CD1c-positive myeloid dendritic cell (primary cell): Measurements from ENCODE around the gene ATXN2.
"Not testable (repeated sequence)": the region's sequence is repeated elsewhere in the genome, so short reads cannot be mapped to it uniquely, and the experiment has no call there.

ENCODE experiments used
- DNase-seq: peaks from one replicate; pipeline ENCODE4 v3.0.0-alpha.2; 2016; ENCODE audit errors: extremely low spot score

Gene ATXN2

DNA sequence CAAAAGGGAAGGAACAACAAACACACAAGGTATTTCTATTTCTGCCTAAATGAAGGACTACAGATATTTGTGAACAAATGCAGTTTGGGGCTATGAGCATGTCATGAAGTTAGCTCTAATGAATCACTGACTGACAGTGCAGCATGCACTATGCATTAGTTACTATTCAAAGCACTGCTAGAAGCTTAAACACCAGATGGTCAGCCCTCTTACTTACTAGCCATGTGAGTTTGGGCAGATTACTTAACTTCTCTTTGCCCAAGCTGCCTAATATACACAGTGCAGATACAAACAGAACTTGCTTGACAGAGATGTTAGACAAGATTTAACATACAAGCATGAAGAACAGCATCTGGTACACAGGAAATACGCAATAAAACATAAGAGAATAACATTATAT, 96.0 kb downstream of the ATXN2 start:
- DNase-seq = no peak

DNA sequence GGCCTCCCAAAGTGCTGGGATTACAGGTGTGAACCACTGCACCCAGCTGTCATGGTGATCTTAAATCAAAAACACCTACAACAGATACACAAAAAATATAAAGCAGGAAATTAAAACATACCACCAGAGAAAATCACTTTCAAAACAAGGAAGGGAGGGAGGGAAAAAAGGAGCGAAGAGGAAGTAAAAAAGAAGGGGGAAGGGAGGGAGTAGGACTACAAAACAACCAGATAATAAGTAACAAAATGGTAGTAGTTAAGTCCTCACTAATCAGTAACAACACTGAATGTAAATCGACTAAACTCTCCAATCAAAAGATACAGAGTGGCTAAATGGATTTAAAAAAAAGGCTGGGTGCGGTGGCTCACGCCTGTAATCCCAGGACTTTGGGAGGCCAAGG, 104.4 kb downstream of the ATXN2 start:
- DNase-seq = no peak

DNA sequence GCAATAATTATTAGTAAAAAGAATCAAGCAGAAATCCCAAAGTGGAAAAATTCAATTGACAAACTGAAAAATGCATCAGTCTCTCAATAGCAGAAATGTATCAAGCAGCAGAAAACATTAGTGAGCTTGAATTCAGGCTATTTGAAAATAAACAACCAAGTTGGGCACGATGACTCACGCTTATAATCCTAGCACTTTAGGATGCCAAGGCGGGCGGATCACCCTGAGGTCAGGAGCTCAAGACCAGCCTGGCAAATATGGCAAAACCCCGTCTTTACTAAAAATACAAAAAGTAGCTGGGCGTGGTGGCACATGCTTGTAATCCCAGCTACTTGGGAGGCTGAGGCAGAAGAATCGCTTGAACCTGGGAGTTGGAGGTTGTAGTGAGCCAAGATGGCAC, 106.1 kb downstream of the ATXN2 start:
- DNase-seq = not testable (repeated sequence)

DNA sequence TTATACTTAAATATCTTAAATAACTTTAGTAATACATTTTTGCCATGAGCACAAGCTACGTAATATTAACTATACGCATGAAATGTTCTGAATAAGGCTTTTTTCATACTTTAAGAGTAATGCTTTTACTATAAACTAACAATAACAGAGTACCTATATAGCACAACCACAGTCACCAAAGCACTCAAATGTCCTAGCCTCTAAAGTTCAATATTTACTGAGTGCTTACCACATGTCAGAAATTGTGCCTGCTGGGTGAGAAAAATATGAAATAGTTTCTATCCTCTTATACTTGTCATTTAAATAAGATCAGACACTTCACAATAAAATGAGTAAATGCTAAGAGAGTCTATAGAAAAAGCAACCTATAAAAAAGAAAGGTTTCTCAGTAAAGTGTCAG, 110.3 kb downstream of the ATXN2 start:
- DNase-seq = no peak

DNA sequence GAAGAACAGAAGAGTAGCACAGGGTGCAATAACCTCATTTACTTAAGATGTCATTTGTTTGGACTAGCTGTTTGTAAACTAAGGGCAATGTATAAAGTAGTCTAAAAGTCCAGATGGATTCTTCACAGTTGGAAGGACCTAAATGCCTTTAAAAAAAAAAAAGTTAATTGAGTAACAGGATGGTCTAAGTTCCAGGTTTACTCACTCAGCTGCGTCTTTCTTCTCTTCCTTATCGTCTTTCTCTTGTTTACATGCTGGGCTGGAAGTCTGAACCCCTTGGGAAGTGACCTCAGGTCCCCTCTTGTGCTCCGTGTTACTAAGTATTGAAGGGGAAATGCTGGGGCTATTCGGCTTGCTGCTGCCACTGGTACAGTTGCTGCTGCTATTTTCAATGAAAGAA, 110.8 kb downstream of the ATXN2 start:
- DNase-seq = no peak

DNA sequence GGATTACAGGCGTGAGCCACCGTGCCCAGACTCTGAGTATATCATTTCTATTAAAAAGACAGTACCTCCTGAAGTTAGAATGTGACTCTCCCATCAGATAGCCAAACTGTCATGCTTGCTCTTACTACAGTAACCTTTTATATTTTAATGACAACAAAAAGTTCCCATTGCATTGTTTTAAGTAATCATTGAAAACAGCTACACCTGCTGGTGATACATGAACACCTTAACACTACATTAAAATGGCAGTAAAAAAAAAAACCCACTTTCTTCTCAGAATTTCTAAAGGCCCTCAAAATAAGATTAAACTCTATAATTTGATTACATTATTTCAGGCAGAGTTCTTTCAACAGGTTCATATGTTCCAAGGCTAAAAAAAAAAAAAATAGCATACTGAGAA, 116.7 kb downstream of the ATXN2 start:
- no peak for DNase-seq

DNA sequence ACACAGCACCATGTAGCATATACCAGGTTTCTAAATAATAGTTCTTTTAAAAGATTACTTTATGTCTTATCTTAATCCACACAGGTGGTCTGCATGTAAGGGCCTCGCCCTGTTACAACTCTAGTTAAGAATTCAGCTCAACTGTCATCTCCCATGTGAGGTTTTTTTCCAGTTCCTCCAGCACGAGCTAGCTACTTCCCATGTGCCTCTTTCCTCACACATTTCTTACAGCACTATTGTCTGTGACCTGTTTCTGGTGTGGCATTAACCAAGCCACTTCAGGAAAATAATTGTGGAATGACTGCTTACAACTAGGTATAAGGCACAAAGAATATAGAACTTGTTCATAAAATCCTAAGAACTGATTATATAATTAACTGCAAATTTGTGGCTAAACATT, 127.9 kb downstream of the ATXN2 start:
- DNase-seq = no peak

DNA sequence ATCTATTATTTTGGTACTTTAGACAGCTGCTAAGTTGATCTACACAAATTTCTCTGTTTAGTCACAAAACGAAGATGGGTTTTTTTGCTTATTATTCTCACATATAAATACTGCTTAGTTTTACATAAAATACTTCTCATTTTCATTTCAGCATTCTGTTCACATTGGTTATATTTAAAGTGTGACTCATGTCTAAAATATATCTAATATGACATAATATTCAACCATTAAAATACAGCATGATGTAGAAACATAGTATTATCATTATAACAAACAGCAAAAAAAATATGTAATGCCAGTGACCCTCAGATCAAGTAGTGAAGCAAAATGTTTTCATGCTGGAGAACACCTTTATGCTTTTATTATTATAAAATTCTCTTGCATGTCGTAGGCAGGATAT, 129.7 kb downstream of the ATXN2 start:
- no peak for DNase-seq

DNA sequence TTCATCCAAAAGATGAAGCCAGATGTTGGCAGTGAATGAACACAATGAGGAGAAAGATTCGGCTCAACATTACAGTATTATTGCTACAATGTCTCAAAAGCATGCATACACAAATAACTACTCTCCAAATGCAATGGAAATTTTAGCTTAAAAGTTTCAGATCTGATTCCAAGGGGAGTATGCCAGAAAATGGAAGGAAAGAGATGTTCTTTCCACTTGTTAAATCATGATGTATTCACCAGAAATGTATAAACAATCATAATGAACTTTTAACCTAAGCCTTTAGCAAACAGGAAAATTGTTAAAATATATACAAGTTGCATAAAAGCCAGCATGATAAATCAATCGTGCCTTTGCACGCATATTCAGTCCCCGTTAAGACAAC, 131.3 kb downstream of the ATXN2 start:
- no peak for DNase-seq

DNA sequence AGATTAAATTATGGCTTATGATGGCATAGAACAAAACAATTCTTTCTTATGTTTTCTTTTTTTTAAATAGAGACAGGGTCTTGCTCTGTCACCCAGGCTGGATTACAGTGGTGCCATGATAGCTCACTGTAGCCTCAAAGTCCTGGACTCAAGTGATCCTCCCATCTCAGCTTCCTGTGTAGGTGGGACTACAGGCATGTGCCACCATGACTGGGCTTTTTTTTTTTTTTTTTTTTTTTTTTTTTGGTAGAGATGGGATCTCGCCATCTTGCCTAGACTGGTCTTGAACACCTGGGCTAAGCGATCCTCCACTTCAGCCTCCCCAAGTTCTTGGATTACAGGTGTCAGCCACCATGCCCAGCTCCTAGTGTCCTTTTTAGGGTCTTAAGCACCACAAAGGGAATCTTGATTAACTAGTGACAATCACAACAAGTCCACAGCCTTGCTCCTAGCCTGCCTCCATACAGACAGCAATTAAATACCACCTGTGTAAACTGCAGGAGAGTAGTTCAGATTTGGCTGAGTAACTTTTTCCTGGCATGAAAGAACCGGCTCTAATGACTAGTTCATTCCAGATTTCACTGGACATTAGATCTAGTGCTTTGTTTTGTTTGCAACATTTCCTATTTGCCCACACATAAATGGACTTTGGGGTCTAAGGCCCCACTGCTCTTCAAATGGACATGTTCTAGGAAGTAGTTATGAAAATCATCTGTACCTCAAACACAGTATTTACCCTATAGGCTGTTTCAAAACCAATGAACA, 131.8 kb downstream of the ATXN2 start:
- DNase-seq = no peak

DNA sequence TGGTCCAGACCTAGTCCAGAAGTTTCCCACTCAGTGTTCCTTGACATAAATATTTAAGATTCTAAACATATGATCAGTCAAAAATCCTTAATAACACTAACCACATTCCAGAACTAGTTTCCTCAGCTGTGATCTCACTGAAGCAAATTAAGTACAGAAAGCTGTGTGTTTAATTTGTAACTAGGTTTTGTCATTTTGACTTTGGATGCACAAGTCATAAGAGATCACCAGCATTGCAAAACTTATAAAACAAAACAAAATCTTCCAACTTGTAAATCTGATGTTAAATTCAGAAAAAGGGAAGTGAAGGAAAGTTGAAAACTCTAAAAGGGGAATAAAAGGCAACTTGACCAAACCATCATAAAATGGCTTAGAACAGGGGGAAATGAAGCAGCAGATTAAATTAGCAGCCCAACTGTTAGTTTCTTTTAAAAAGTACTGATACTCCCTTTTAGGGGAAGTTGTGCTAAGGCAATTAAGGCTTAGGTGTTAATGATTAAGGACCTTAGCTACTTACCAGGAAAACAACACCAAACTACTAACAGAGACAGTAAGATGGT, 136.8 kb downstream of the ATXN2 start:
- peak; percentile 51 for DNase-seq

DNA sequence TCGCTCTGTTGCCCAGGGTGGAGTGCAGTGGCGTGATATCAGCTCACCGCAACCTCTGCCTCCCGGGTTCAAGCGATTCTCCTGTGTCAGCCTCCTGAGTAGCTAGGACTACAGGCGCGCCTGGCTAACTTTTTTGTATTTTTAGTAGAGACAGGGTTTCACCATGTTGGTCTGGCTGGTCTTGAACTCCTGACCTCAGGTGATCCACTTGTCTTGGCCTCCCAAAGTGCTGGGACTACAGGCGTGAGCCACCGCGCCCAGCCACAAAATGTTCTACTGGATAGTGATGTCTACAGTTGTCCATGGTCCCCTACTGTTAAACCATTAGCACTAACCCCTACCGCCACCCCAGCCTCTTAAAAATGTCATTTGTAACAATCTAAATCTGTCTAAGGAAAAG, 139.0 kb downstream of the ATXN2 start:
- DNase-seq = not testable (repeated sequence)

DNA sequence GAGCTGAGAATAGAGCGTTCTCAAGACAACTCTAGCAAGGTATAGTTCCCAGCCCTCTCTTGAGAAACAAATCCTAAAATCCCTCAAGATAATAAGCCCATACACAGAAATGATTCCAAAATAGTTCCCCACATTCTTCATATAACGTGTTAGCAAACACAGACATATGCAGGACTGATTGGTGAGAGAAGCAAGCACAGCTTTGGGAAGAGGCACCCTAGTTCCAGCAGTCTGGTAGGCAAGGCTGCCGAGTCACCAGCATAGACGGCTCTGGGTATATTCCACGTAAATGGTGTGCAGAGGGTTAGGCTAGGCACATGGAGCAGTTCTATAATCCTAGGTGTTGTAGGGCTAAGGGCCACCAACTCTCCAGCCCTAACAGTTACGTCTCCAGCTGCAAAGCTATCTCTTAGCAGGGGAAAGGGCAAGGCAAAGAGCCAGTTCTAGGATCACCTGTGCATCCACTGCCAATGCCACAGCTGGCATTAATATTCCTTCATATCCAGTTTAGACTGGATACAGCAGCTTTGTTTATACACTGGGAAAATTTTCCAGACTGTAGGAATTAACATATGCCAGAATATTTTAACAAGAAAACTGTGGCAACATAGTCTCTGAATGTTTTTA, 140.5 kb downstream of the ATXN2 start:
- DNase-seq = no peak

DNA sequence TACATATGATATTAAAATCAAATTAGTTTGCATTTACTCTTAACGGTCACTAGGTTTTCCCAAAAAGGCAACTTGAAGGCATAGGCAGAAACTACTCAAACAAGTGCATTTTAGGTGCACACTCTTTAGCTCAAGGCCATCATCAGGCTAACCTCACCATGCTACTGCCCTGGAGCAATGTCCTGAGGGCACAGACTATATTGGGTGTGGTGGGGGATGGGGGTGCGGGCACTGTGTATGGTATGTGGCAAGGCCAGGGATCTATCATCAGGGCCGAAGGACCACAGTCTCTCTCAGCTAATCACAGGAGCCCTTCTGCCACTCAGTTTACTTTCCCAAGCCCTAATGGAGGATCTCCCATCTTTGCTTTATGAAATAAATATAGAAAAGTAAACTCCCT, 141.5 kb downstream of the ATXN2 start:
- DNase-seq = no peak

DNA sequence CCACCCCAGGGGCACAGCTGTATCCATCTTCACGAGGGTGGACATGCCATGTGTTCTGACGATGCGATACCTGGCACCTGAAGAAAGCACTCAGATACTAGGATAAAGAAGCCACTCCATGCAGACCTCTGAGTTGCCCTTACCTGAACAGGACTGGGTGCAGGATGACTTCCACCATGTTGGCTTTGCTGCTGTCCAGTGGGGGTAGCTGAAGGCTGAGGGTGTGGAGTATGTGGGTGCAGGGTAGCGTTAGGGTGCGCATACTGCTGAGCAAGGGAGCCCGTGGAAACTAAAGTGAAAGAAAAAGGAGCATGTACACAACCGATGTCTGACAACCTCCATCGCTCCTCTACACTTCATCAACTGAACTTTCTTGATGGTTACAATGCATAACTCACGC, 142.0 kb downstream of the ATXN2 start:
- no peak for DNase-seq

DNA sequence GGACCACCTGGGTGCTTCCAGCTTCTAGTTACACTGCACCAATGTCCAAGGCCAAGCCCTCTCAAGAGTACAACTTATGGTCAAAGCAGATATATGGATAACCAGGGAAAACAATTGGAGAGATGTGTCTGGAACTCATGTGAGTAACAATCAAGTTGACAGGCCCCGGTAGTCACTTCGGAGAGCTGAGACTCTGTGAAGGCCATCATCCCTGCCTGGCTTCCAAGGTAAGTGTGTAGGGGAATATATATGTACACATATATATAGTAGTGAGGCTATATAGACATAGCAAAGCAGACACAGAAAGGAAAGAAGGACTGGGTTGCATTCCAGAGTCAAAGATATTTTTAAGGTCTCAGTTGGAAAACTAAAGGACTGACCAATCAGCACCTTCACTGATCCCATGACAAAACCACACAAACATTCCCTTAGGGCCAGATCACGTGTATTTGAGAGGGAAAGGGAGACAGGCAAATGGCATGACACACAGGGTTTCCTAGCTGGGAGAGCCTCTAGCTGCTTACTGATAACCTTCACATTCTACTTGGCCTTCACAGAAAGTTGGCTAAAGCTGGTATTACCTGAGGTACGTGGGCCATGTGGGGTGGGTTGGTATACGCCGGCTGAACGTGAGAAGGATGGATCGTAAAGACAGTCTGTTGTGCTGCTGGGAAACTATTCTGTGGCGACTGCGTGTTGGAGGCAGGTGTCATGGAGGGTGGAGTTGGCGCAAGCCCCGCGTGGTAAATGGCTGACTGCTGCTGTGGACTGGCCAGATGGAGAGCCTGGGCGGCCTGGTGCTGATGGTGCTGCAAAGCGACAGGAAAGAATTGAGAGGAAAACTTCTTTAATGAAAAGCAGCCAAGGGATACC, 143.4 kb downstream of the ATXN2 start:
- no peak for DNase-seq

DNA sequence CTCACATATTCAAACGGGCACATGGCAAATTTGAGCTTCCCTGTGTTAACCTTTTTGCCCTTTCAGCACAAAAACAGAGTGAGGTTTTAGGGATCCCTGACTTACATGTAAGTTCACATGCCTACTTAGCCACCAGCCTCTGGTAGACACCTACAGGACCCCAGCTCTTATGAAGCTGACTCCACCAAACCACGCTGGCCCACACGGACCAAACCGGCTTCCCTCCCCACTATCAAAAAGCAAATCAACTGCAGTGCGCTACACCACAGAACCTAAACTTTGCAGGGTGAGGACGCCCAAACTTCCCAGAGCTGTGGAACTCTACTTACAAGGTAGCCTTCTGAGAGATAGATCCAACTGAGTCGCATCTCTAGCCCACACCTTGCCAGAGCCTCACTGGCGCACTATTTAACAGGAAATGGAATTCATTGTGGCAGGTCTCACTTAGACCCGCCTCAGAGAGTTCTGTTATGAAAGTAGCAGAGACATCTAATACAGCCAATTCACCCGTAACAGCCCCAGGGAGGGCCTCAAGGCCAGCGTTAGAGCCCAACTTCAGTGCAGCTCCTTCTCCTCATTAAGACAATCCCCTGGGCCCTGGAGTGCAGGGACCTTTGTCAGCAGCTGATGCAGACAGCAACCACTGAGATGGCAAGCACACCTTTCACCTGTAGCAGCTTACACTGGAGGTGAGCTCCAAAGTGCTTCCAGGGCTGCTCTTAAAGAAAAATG, 144.2 kb downstream of the ATXN2 start:
- DNase-seq = no peak

DNA sequence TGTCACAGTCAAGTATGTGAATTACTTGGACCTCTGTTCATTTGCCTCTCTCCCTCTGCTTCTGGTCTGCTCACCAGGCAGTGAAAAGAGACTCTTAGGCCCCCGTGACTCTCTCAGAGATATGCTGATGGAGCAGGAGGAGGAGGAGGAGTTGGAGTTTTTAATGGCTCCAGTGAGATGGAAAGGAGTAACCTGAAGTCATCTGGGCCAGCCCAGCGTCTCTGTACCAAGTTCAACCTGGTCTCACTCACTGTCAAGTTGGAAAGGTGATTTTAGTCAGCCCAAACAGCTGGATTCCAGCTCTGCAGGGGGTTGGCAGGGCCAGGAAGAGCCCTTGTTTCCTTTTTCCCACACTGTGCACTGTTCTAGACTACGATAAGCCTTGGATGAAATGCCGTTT, 144.8 kb downstream of the ATXN2 start:
- no peak for DNase-seq

DNA sequence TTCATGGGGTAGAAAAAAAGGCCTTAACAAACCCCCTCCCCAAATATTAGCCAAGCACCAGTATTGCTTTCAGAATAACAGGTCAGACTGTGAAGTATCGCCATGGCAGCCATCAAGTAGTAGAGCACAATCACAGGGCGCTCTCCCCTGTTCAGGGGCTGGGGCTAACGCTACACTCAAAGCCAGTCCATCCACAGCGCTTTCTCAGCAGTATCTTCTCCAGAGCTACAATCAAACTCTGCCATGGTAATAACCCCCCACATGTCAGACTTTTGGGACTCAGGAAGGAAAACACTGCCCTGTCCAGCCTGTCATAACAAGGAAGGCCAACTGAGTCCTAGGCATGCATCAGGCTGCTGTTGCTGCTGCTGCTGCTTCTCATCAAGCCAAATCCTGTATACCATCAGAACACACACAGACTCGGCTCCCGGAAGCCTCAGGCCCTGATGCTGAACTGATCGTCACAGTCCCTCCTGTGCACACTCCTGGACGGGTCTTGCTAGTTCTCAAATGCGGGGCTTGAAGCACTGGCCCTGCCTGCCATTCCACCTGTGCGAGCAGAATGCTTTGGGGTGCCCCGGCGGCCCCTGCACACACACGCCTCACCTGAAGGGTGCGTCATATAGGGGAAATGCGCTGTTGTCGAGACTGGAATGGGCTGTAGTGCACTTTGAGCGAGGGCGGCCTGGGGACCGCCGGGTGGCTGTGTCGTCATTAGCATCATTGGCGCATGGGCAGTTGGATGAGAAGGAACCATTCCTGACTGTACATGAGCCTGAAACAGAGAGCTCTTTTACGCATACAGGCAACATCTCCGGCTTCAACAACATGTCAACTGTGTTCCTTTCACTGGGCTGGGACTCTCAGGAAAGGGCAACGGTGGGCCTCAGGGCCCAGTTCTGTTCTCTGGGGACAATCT, 145.8 kb downstream of the ATXN2 start:
- no peak for DNase-seq

DNA sequence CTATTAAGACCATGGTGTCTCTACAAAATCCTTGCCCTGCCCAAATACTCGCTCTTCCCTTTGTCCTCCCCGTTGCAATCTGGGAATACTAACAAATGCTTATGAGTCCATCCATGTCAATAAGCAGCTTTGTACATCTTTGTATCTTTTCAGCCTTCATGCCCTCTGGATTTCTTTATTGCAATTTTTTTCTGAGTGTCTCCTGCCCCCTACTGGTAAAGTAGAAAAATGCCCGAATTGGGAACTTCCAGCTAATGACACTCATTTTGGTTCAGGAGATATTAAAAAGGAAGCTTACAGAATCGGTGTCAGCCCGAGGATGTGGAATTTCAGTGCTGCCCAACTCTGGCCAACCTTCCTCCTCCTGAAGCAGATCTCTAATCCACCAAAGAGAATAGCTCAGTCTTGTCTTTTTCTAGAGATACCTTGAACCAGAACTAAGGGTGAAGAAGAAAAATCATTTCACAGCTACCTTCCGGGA, 147.4 kb downstream of the ATXN2 start:
- DNase-seq = peak; percentile 85

DNA sequence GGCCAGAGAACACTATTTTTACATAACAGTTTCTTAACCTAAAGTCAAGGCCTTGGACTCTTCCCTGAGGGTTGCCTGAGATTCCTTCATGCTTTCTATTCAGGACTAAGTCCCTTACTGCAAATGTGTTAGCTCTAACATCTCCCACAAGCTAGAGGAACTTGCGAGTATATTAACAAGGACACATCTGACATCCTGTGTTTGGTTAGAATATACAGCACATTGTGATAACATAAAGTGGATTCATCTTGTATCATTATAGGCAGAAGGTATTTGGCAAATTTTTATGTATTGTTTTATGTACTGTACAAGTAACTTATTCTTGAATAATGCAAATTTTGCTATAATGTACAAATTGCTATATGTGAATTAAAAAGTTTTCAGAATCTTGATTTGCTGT, 147.9 kb downstream of the ATXN2 start:
- no peak for DNase-seq
